ENCODE results near the gene FHIT. TPM values are rescaled to one million over a fixed set of nuclear protein-coding genes. Genes with fewer than 3 reads are reported as not detected.

FHIT gene
- total RNA-seq, 4 donors from 2014 or later: 0.72 to 5.2 (median 2.1) TPM

DNA sequence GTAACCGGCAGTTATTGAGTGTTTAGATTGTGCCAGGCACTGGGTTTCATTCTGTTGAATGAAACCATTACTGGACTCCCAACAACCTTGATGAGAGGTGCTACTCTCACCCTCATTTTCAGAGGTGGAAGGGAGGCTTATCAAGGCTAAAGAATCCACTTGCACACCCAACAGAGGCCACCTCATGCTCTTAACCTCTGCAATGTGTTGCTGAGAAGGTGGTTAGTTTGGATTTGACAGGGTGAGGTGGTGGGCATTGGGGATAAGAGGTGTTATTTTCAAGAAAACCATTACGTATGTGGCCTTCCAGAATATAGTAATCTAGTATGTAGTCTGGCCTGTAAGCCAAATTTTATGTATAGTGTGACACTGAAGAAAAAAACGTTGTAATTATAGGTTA lies 73.1 kb downstream of the FHIT start:
- no peaks in the 10 kb centered on the region for H3K36me3 ChIP-seq
- H3K4me3 ChIP-seq: no peak overlapping the region
- no peaks in the 10 kb centered on the region for H3K27me3 ChIP-seq
- peaks cover 9% of the 10 kb centered on the region in 2 donors for H3K4me1 ChIP-seq
- DNase-seq (no peak), ATAC-seq (no peak)
- H3K9me3 ChIP-seq: no peaks in the 10 kb centered on the region
- no peak overlapping the region for H3K27ac ChIP-seq
- TF ChIP-seq POLR2A (IDR thresholded peaks at IDR 0.05): no peak
- TF ChIP-seq, protein P1, sequence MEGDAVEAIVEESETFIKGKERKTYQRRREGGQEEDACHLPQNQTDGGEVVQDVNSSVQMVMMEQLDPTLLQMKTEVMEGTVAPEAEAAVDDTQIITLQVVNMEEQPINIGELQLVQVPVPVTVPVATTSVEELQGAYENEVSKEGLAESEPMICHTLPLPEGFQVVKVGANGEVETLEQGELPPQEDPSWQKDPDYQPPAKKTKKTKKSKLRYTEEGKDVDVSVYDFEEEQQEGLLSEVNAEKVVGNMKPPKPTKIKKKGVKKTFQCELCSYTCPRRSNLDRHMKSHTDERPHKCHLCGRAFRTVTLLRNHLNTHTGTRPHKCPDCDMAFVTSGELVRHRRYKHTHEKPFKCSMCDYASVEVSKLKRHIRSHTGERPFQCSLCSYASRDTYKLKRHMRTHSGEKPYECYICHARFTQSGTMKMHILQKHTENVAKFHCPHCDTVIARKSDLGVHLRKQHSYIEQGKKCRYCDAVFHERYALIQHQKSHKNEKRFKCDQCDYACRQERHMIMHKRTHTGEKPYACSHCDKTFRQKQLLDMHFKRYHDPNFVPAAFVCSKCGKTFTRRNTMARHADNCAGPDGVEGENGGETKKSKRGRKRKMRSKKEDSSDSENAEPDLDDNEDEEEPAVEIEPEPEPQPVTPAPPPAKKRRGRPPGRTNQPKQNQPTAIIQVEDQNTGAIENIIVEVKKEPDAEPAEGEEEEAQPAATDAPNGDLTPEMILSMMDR (IDR thresholded peaks at IDR 0.05 in 4 of 5, conservative IDR thresholded peaks at IDR 0.05 in 1 of 5): no peak
- in situ Hi-C loops (cut with MboI; ENCODE audit: low sequenced_read_pairs in 4 of 4) (no loop called here), intact Hi-C loops (cut with DNase I; ENCODE audit: low total_unique reads) (no loop called here)

DNA sequence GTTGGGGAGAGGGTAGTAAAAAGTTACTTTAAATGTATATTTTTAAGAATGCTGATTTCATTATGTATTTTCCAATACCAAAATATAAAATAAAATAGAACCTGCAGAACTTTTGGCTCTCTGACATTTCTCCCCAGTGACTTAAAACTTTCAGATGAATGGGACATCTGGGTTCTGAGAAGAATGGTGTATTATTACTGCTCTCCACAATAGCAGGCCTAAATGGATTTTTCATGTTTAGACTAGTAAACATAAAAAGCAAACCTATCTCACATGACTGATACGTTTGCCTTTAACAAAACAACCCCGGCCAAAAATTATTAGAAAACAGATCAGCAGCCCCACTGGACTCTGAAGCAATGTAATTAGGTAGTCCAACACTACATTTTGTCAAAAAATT lies 73.8 kb downstream of the FHIT start:
- in situ Hi-C loops (cut with MboI; ENCODE audit: low sequenced_read_pairs in 4 of 4): no loop called here
- TF ChIP-seq, protein P1 (IDR thresholded peaks at IDR 0.05 in 4 of 5, conservative IDR thresholded peaks at IDR 0.05 in 1 of 5): no peak
- no peak for TF ChIP-seq POLR2A (IDR thresholded peaks at IDR 0.05)

GRCh38 chr3:61173676-61174075 lies 77.6 kb downstream of the FHIT start:
- Histone ChIP-seq H3K27me3 (no peaks in the 10 kb centered on the region), H3K27ac (no peak overlapping the region), H3K4me3 (no peak overlapping the region), H3K36me3 (no peaks in the 10 kb centered on the region), H3K9me3 (no peaks in the 10 kb centered on the region), H3K4me1 (no peaks in the 10 kb centered on the region)
- TF ChIP-seq POLR2A (IDR thresholded peaks at IDR 0.05): no peak
- TF ChIP-seq, protein P1 (IDR thresholded peaks at IDR 0.05 in 4 of 5, conservative IDR thresholded peaks at IDR 0.05 in 1 of 5): no peak
- ATAC-seq: no peak
- intact Hi-C loops (cut with DNase I; ENCODE audit: low total_unique reads): no loop called here
- in situ Hi-C loops (cut with MboI; ENCODE audit: low sequenced_read_pairs in 4 of 4): no loop called here
- DNase-seq: no peak

More for the DNA sequence above, 73.8 kb downstream of the FHIT start:
- intact Hi-C loops (cut with DNase I; ENCODE audit: low total_unique reads): no loop called here
- Histone ChIP-seq H3K4me3 (no peak overlapping the region), H3K27ac (no peak overlapping the region), H3K9me3 (no peaks in the 10 kb centered on the region), H3K36me3 (no peaks in the 10 kb centered on the region), H3K27me3 (no peaks in the 10 kb centered on the region), H3K4me1 (peaks cover 9% of the 10 kb centered on the region in 2 donors)
- no peak for DNase-seq
- no peak for ATAC-seq

- in situ Hi-C loops (cut with MboI; ENCODE audit: low sequenced_read_pairs in 4 of 4): no loop called here
- TF ChIP-seq, protein P1 (IDR thresholded peaks at IDR 0.05 in 4 of 5, conservative IDR thresholded peaks at IDR 0.05 in 1 of 5): no peak
- TF ChIP-seq POLR2A (IDR thresholded peaks at IDR 0.05): no peak
- H3K36me3 ChIP-seq: no peaks in the 10 kb centered on the region
- DNase-seq (no peak), ATAC-seq (no peak)
- no peak overlapping the region for H3K27ac ChIP-seq
- intact Hi-C loops (cut with DNase I; ENCODE audit: low total_unique reads): no loop called here
- H3K4me1 ChIP-seq: no peaks in the 10 kb centered on the region
- H3K4me3 ChIP-seq: no peak overlapping the region
- no peaks in the 10 kb centered on the region for H3K9me3 ChIP-seq
- H3K27me3 ChIP-seq: no peaks in the 10 kb centered on the region
Measured at GRCh38 chr3:61172684-61173083, 78.6 kb downstream of the FHIT start.

- H3K27me3 ChIP-seq: no peaks in the 10 kb centered on the region
- no peaks in the 10 kb centered on the region for H3K4me1 ChIP-seq
- in situ Hi-C loops (cut with MboI; ENCODE audit: low sequenced_read_pairs in 4 of 4): no loop called here
- no peaks in the 10 kb centered on the region for H3K9me3 ChIP-seq
- H3K4me3 ChIP-seq: no peak overlapping the region
- DNase-seq (no peak), ATAC-seq (no peak)
- intact Hi-C loops (cut with DNase I; ENCODE audit: low total_unique reads): no loop called here
- TF ChIP-seq, protein P1 (IDR thresholded peaks at IDR 0.05 in 4 of 5, conservative IDR thresholded peaks at IDR 0.05 in 1 of 5): no peak
- no peak for TF ChIP-seq POLR2A (IDR thresholded peaks at IDR 0.05)
- H3K36me3 ChIP-seq: no peaks in the 10 kb centered on the region
- no peak overlapping the region for H3K27ac ChIP-seq
Measured at GRCh38 chr3:61172203-61172602, 79.0 kb downstream of the FHIT start.
